Tibial nerve (tissue), 3 donors: Measurements from ENCODE around the gene CDH18.
"Not testable (repeated sequence)": the region's sequence is repeated elsewhere in the genome, so short reads cannot be mapped to it uniquely, and the experiment has no call there.

Source experiments
- POLR2A ChIP-seq, 2 donors: fragments of 450-650 bp; IDR thresholded peaks; one replicate each; pipeline ENCODE4 v1.6.1; 2017; ENCODE audit warnings: antibody characterized with exemption in 2 of 2, mild to moderate bottlenecking in 2 of 2, moderate library complexity in 2 of 2
- TF ChIP-seq, protein P1 (sequence below), 5 experiments: fragments of 200-600 bp in 3 of 5; fragments of 450-650 bp in 2 of 5; sonication (generic) in 3 of 5; IDR thresholded peaks; one replicate each; pipeline ENCODE4 v1.5.1; 2016 to 2019; ENCODE audit warnings: antibody characterized with exemption in 5 of 5, mild to moderate bottlenecking in 3 of 5, moderate library complexity in 2 of 5

DNA sequence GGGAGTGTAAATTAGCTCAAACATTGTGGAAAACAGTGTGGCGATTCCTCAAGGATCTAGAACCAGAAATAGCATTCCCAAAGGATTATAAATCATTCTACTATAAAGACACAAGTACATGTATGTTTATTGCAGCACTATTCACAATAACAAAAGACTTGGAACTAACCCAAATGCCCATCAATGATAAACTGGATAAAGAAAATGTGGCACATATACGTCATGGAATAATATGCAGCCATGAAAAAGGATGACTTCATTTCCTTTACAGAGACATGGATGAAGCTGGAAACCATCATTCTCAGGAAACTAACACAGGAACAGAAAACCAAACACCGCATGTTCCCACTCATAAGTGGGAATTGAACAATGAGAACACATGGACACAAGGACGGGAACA, 175.3 kb downstream of the CDH18 start:
- TF ChIP-seq, protein P1, sequence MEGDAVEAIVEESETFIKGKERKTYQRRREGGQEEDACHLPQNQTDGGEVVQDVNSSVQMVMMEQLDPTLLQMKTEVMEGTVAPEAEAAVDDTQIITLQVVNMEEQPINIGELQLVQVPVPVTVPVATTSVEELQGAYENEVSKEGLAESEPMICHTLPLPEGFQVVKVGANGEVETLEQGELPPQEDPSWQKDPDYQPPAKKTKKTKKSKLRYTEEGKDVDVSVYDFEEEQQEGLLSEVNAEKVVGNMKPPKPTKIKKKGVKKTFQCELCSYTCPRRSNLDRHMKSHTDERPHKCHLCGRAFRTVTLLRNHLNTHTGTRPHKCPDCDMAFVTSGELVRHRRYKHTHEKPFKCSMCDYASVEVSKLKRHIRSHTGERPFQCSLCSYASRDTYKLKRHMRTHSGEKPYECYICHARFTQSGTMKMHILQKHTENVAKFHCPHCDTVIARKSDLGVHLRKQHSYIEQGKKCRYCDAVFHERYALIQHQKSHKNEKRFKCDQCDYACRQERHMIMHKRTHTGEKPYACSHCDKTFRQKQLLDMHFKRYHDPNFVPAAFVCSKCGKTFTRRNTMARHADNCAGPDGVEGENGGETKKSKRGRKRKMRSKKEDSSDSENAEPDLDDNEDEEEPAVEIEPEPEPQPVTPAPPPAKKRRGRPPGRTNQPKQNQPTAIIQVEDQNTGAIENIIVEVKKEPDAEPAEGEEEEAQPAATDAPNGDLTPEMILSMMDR (IDR thresholded peaks at IDR 0.05) = not testable (repeated sequence)
- TF ChIP-seq POLR2A (IDR thresholded peaks at IDR 0.05) = not testable (repeated sequence)
